Keratinocyte (primary cell): ENCODE measurements around the gene ZNF576.

Source experiments
- CTCF ChIP-seq, 3 experiments: IDR thresholded peaks in 1 of 3; conservative IDR thresholded peaks in 1 of 3; optimal IDR thresholded peaks in 1 of 3; 2 replicates in 2 of 3; 3 replicates in 1 of 3; pipeline versions ENCODE3 to v1.5.1; 2011; ENCODE audit warnings: low read length in 3 of 3, mild to moderate bottlenecking in 3 of 3, moderate library complexity in 2 of 3, control low read depth in 1 of 3, inconsistent platforms in 1 of 3; ENCODE audit not compliant: insufficient read depth in 2 of 3; ENCODE audit errors: extremely low read depth in 1 of 3
- EZH2 ChIP-seq: IDR thresholded peaks from one replicate; pipeline ENCODE4 v1.6.1; 2012; ENCODE audit warnings: inconsistent platforms, mild to moderate bottlenecking, low read length, moderate library complexity

GRCh38 chr19:43594081-43594697, 2.2 kb upstream of the ZNF576 start:
- TF ChIP-seq EZH2 (no peak), CTCF (optimal IDR thresholded peaks at IDR 0.05 in 1 of 3, IDR thresholded peaks at IDR 0.05 in 1 of 3, conservative IDR thresholded peaks at IDR 0.05 in 1 of 3; ENCODE audit: extremely low read depth in 1 of 3, insufficient read depth in 2 of 3, low read length in 3 of 3) (no peak)
